Stimulated activated CD4-positive, alpha-beta T cell treated with anti-CD3 and anti-CD28 coated beads, Interleukin-12 subunit alpha, Interleukin-12 subunit beta, amount 100 ng/mL, for 48 hours (primary cell): ENCODE measurements around the gene OTUD1.
"Not testable (repeated sequence)": the region's sequence is repeated elsewhere in the genome, so short reads cannot be mapped to it uniquely, and the experiment has no call there.

Experiments
- DNase-seq, 3 donors: peaks; one replicate each; pipeline ENCODE4 v3.0.0-alpha.2; 2020; ENCODE audit warnings: low read depth in 2 of 3, low spot score in 1 of 3

Gene OTUD1

DNA sequence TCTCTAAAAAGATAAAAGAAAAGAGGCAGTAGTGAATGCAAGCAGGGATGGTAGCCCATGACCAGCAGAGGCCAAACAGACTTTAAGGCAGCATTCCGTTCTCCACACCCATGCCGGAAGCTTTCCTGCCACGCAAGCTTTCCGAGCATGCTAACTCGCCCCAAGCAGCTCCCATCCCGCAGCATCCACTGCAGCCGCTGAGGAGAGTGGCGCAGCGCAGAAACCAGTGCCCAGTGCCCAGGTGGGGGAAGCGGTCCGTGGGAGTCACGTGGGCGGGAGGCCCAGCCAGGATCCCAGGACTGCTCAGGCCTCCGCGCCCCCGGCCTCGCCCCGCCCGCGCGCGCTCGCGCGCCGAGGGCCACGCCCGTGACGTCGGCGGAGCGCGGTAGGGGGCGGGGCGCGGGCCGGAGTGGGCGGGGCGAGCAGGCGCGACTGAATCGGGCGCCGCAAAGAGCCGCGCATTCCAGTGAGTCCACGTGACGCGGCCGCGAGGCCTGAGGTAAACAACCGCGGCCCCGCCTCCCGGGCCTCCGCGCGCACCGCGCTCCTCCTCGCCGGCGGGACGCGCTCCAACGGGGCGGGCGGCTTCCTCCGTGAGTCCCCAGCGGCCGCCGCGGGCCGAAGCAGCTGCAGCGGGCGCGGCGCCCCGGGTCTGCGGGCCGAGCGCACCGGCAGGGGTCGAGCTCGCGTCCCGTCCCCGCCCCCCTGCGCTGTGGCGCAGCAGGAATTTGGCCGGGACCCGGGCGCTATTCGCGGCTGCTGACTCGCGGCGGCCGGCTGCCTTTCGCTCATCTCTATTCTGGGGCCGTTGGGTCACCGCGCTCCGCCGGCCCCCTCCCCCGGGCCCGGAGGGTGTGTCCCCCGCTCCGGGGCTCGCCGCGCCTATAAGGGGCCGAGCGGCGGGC, at the start of gene OTUD1:
TSS of gene OTUD1 (plus strand) at position 529 of the 905 bp plus-strand sequence. CDS start 383 bp downstream, outside the sequence.
- peak; percentile 83 to 89 (median 88) for DNase-seq

GRCh38 chr10:23390408-23390807, 48.5 kb upstream of the OTUD1 start:
- DNase-seq = not testable (repeated sequence)

DNA sequence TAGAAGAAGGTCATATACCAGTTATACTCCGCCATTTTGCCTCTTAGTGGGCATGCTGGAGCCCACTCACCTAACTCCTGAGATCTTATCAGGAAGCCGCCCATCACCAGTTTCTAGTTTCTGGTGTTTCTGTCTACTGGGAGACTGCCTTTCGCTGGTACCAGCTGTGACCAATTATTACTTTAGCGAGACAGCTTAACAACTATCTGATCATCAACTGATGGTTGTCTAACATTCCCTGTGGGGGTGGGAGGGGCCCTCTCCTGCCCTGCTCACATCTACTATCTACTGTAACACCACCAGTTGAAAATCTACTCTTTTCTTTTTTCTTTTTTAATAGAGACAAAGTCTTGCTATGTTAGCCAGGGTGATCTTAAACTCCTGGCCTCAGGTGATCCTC, 48.1 kb upstream of the OTUD1 start:
- no peak for DNase-seq

DNA sequence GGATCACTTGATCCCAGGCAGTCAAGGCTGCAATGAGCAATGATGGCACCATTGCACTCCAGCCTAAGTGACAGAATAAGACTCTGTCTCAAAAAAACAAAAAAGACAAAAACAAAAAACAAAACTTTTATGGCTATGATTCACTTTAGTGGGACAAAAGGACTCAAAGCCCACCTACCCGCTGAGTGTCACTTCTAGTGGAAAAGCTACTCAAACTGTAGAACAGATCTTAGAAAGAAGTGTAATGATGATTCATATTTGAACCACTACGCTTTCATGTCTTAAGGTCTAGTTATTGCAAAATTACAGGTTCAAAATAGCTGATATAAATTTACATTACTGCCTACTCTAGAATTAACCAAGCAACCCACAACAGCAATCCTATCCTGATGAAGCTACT, 47.1 kb upstream of the OTUD1 start:
- peak in 2 of 3 donors; percentile 8 for DNase-seq

DNA sequence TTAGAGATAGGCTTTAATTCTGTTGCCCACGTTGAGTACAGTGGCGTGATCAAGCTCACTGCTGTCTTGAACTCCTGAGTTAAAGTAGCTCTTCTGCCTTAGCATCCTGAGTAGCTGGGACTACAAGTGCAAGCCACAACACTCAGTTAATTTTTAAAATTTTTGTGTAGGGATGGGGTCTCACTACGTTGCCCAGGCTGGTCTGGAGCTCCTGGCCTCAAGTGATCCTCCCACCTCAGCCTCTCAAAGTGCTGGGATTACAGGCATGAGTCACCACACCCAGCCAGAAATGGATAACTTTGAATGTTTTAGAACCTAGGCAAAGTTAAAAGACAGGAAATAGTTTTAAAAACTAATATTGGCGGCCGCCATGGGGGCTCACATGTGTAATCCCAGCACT, 43.9 kb upstream of the OTUD1 start:
- DNase-seq = no peak

- DNase-seq = no peak
Observed at GRCh38 chr10:23396695-23397094, 42.2 kb upstream of the OTUD1 start.

GRCh38 chr10:23399701-23400144, 39.2 kb upstream of the OTUD1 start:
- DNase-seq = no peak

DNA sequence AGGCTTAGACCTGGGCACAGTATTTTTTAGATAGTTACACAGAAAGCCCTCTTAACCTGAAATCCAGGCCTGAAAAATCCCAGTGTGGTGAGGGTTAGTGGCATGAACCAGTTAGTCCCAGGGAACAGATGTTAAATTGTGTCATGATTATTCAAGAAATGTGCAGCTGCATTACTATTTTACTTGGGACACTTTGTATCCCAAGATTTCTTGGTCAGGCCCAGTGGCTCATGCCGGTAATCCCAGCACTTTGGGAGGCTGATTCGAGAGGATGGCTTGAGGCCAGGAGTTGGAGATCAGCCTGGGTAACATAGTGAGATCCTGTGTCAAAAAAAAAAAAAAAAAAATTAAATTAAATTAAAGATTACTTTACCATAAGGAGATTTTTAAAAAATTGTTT, 36.0 kb upstream of the OTUD1 start:
- no peak for DNase-seq

GRCh38 chr10:23403278-23403677, 35.6 kb upstream of the OTUD1 start:
- DNase-seq = no peak

DNA sequence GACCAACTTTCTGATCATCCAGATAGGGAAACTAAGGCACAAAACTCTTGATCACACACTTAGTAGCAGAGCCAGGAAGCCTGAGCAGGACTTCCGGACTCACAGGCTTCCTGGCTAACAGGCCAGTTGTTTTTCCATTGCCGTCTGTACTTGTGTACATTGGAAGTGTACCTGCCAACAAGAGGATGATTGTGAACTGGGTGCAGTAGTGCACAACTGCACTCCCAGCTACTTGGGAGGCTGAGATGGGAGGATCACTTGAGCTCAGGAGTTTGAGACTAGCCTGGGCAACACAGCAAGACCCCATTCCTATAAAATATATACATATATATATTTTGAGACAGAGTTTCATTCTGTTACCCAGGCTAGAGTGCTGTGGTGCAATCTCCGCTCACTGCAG, 35.2 kb upstream of the OTUD1 start:
- DNase-seq = no peak

DNA sequence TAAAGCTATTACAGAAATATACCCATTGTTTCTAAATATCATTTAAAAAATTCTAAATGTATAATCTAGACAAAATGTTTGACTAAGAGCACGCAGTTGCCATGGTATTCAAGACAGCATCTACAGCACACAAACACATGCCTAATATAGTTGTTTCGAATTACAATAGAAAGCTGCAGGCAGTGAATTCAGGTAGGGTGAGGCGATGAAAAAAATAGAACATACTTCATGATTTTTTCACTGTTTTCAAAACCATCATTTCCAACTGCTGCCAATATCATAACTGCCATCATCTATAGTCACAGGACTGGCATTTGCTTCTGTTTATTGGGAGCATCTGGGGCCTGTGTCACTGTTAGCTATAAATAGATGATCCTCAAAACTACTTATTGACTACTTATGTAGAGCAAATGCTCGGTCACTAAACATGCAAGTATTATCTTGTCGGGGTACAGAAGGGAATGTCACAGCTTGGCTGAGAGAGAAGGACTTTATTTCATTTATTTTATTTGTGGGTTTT, 34.4 kb upstream of the OTUD1 start:
- DNase-seq = no peak

GRCh38 chr10:23405540-23405939, 33.3 kb upstream of the OTUD1 start:
- DNase-seq = no peak

- DNase-seq = no peak
Observed at GRCh38 chr10:23406409-23406808, 32.5 kb upstream of the OTUD1 start.

- no peak for DNase-seq
Observed at GRCh38 chr10:23408330-23408976, 30.4 kb upstream of the OTUD1 start.

- DNase-seq = peak in 2 of 3 donors; percentile 12 to 15
Observed at GRCh38 chr10:23412223-23412622, 26.7 kb upstream of the OTUD1 start.

DNA sequence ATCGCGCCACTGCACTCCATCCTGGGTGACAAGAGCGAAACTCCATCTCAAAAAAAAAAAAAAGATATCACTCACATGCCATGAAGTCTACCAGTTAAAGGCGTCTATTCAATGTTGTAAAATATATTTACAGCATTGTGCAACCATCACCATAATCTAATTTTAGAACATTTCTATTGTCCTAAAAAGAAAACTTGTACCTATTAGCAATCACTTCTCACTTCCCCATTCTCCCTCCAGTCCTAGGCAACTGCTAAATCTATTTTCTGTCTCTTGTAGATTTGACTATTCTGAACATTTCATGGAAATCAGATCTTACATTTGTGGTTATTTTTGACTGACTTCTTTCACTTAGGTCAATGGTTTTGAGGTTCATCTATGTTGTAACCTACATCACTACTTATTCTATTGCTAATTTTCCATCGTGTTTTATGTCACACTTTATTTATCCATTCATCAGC, 25.2 kb upstream of the OTUD1 start:
- no peak for DNase-seq

- DNase-seq = no peak
Observed at GRCh38 chr10:23414658-23415057, 24.2 kb upstream of the OTUD1 start.

DNA sequence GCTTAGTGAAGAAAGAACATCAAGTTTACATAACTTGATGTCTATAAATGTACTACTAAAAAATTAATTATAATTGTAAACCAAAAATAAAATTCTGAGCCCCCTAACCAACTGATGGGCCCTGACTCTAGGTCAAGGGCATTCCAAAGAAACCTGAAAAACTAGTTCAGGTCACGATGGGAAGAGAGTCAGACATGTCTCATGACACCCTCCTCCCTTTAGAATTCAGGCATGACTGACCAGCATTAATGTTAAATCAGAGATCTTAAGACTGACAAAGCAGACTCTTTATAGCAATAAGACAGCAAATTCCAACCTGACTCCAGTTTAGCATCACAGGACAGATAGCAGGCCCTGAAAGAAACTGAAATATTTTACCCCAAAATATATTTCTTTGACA, 21.6 kb upstream of the OTUD1 start:
- DNase-seq = no peak

DNA sequence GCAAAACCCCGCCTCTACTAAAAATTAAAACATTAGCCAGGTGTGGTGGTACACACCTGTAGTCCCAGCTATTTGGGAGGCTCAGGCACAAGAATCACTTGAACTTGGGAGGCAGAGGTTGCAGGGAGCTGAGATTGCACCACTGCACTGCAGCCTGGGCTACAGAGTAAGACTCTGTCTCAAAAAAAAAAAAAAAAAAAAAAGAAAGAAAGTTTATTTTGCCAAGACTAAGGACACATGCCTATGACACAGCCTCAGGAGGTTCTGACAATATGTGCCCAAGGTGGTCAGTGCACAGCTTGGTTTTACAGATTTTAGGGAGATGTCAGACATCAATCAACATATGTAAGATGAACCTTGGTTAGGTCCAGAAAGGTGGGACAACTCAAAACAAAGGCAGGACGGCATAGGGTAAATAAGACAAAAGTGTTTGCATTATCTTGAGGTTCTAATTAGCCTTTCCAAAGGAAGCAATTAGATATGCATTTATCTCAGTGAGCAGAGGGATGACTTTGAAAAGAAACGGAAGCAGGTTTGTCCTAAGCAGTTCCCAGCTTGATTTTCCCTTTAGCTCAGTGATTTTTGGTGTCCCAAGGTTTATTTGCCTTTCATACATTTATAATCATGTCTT, 20.7 kb upstream of the OTUD1 start:
- no peak for DNase-seq

- no peak for DNase-seq
Observed at GRCh38 chr10:23419201-23419600, 19.7 kb upstream of the OTUD1 start.

DNA sequence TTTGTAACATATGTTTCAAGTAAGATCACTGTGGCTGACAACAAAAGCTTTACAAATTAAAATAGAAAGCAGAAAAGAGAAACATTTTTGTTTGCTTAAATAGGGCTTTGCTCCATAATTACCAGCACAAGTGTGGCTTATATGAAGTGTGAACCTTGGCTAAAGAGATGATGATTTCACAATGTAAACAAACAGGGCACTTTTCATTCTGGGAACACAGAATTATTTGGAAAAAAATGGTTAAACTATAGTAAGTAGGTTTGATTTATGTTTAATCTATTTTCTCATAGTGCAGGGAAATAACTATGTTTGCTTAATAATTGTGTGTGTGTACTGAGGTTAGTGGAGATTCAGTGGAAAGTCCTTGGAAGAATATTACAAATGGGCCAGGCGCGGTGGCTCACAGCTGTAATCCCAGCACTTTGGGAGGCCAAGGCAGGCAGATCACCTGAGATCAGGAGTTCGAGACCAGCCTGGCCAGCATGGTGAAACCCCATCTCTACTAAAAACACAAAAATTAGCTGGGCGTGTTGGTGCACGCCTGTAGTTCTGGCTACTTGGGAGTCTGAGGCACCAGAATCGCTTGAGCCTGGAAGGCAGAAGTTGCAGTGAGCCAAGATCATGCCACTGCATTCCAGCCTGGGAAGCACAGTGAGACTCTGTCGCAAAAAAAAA, 19.1 kb upstream of the OTUD1 start:
- no peak for DNase-seq
